HG03064 (cell line): ENCODE results near the gene RCSD1.
A peak's percentile ranks its signal among the peaks of the same experiment; 100 is the strongest.

Experiments used
- ATAC-seq: cut with Tn5 transposase; IDR thresholded peaks from one replicate; pipeline ENCODE4 v1.9.1; 2021; ENCODE audit warnings: low read depth; ENCODE audit not compliant: unreplicated experiment

Gene RCSD1

DNA sequence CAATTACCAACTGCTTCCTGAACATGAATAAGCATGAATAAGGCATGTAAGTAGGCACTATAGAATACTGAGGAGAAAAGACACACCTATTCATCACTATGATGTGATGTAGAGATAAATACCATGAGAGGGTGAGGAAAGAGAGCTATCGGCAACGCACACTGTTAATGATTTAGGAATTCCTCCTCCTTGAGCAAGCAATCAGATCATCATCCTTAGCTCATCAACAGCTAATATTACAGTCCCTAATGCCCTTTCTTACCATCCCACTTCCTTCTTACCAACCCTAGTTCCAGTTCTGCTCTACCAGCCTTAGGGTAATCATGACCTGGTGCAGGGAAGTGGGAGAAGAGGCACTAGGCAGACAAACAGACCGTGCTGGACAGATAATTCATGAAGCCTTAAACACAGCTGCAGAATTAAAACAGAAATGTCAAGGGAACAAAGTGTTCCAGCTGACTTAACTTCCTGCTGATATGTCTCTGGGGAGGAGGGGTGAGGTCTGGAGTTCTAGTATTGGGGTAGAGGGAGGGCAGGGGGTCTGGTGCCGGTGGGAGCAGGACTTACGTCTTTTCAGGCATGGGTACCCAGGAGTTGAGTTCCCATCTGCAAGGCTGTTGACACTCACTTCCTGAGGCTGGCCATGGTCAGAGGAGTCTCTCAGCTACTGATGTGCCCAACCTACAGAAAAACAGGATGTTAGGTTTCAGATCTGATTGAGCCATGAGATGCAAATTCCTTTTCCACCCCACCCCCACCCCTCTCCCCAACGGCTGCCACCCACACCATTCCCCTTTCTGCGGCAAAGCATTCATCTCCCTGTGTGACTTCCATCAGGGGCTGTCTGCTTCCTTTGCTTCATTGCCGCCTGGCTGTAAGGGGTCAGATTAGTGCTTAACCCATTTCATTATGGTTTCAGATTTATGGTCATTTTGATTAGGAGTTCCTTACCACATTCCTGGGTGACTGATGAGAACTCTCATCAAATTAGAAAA lies 12.6 kb upstream of the RCSD1 start:
- ATAC-seq: peak; percentile 60

DNA sequence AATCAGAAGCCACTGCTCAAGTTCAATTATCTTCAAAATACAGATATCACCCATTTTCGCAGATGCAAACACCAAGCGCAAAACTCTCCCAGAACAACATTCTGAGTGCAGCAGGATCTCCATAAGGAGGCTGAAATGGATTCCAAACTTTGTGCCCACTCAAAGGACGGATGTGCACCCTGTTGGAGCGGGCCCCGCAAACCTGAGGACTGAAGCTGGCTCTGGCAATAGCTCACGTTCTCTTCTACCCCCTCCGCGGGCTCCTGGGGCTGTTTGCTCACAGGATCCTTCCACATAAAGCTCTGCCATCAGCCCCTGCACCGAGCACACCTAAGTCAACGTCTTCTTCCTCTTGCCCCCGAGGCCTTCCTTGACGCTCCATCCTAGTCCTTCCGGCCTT lies 11.7 kb upstream of the RCSD1 start:
- no peak for ATAC-seq

DNA sequence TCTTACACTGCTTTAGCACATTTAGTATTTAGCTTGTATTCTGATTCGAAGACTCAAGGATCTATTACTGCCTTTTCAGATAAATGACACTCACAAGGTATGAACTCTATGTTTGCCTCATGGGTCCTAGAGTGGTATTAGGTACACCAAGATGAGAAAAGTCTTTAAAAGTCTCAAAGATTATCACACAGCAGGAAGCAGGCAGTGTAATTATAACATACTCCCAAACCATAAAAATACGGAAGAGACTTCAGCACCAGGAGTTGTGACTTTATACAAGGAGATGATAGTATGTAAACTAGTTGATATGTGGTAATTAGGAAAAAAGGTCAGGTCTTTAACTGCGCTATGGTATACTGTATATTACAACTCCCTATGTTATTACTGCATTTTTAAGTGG lies 11.2 kb upstream of the RCSD1 start:
- no peak for ATAC-seq

DNA sequence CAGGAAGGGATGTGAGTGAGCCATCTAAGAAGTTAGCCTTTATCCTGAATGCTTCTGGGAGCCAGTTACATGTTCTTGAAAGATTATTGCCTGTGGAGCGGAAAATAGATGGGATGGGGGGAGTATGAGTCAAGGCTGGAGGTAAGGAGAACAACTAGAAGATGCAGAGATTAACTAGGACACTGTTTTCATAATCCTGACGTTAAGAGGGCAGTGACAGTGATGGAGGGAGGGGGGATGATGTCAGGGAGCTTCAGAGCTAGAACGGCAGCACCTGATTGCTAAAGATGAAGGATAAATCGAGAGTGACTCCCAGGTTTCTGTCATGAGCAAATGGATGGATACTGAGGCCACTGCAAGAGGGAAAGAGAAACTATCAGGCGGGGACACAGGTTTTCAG lies 10.0 kb upstream of the RCSD1 start:
- ATAC-seq: no peak

DNA sequence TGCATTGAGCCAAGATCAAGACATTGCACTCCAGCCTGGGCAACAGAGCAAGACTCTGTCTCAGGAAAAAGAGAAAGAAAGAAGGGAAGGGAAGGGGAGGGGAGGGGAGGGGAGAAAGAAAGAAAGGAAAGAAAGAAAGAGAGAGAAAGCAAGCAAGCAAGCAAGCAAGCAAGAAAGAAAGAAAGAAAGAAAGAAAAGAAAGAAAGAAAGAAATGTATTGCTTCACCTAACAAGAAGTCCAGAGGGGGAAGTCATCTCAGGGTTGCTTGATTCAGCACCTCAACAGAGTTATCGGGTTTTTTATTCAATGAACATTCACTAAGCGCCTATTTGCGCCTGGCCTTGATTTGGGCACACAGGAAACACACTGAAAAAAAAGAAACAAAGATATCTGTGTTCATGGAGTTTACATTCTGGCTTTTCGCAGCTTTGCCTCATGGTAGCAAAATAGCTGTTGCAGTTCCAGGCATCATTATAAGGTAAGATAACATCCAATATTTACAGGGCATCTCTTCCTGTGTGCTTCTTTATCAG lies 8.2 kb upstream of the RCSD1 start:
- ATAC-seq: no peak

DNA sequence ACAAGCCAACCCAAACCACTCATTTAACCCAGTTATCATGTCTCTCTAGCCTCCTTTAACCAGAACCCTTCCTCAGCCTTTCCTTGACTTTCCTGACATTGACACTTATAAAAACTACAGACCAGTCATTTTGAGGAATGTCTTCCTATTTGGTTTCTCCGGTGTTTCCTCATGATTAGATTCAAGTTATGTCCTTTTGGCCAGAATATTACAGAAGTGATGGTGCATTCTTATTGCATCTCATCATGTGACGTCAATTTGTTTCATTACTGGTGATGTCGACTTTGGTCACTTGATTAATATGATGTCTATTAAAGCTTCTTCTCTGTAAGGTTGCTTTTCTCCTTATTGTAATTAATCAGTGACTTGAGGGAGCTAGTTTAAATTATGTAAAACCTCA lies 6.1 kb upstream of the RCSD1 start:
- ATAC-seq: no peak

DNA sequence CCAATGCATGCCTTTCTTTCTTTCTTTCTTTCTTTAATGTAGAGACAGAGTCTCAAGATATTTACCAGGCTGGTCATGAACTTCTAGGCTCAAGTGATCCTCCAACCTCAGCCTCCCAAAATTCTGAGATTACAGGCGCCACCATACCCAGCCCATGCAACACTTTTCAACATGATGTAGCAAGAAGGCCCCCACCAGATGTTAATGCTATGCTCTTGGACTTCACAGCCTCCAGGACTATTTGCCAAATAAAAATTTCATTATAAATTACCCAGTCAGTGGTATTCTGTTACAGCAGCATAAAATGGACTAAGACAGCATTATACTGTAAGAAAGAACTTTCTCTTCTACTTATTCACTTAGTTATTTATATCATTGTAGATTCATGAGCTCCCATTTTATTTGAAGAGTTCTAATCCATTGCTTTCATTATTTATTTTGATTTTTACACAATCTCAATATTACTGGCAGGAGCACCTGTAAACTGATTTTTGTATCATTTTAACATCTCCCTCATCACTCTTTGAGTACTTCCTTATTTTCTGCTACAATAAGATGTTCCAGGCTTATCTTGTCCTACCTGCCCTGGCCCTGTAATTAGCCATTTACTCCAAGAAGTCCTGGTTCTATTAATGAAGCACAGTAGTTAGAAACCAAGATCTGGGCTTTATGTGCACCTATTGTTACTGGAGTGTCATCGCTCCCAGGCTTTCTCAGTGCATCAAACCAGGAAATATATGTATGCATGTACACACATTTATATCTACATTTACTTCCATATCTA lies 4.8 kb upstream of the RCSD1 start:
- no peak for ATAC-seq

DNA sequence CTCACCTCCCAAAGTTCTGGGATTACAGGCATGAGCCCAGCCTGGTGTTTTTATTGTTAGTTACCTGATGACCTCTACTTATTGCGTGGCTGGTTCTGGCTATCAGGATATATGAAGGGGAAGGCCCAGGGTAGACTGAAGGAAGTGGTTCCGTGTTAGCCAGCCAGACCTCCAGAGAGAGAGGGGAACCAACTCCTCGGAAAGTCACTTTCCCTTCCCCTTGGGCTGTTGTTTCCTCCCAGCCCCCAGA lies 2.5 kb upstream of the RCSD1 start:
- ATAC-seq: peak; percentile 6

DNA sequence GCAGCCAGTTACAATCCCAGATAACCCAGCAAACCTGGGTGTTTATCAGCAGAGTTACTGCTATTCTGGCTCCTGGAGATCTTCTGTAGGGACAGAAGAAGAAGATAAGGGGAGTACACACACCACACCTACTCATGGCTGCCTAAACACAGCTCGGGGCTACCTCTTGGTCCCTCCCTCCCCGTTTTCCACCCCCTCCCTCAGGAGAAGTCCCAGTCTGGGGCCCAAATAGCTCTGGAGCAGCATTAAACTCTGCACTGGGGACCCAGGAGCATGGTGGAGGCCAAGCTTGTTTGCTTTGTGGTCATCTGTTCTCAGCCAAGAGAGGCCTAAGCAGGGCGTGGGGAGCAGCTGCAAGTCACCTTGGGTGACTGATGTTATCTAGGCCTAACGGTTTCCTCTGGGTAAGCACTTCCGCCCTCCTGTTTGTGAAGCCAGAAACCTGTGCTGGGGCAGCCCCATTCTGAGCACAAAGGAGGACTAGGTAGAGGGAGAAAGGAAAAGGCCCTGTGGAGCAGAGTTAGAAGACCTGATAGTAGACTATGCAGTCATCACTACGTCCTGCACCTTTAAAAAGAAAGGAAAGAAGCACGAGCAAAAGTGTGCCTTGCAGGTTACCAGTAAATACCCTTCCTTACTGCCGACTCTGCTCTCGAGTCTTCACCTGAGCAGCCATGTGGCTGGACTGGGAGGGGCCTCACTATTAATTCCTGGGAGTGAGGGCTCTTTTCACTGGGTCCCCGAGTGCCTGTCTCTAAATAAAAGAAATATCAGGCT lies 2.0 kb upstream of the RCSD1 start:
- peak; percentile 49 for ATAC-seq

DNA sequence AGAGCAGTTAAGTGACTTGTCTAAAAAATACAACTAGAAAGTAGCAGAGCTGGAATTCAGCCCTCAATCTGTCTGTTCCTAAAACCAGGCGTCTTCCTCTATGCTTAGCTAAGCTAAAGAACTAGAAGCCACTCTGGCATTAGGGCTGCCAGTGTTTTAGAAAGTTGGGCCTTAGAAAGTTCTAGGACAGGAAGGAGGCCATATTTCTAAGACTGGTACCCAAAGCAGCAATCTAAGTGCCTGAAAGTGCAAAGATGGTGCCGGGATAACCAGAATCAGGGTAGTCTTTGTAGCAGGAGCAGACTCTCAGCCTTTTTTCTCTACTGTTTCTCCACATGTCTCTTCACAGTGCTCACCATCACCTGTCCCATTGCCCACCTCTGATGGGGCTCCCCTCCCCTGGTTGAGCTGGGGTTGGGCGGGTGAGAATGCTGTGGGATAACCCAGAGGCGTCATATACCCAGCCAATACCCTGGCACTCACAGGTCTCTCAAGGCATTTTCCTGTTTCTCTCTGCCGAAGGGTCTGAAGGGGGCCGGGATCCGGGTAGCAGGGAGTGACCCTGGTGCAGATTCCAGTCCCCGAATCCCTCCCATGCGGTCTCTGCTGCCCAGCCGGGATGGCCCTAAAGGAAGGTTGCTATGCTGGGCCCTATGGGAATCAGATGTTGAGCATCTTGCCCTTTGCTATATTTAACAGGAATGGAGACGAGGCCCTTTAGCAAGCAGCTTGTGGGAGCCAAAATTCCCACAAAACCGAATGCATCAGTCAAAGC lies 1.1 kb upstream of the RCSD1 start:
- ATAC-seq: no peak

DNA sequence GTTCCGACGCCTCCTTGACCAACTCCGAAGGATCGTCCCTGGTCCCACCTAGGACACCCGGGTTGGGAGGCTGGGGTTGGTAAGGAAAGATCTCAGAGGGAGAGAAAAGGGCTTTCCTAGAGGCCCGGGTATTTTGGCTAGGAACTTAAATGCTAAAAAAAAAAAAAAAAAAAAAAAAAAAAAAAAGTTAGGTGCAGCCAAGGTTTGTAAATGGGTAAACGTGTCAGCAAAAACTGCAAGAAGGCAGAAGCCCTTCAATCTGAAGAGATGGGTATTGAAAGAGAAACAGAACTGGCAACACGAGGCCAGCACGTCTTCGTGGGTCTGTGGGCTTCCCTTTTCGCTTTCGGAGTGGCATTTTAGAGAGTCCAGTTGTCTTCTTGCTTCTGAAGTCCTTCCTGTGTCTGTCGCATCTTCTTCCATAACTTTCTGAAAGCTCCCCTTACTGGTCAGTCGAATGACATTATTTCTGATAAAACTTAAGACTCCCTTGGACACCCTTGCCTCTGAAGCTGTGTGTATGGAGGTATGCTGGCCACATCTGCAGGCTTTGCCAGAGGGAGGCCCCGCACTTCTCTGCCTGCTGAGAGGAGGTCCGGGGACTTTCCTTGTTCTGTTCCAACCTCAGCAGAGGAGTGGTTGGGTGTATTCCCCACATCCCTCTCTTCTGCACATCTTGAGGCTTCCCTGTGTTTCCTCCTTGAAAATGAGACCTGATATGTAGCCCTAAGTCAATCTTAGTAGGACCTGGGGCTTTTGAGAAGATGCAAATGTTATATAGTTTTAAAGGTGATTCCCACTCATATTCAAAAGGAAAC lies 745 bp downstream of the RCSD1 start:
- ATAC-seq: no peak

DNA sequence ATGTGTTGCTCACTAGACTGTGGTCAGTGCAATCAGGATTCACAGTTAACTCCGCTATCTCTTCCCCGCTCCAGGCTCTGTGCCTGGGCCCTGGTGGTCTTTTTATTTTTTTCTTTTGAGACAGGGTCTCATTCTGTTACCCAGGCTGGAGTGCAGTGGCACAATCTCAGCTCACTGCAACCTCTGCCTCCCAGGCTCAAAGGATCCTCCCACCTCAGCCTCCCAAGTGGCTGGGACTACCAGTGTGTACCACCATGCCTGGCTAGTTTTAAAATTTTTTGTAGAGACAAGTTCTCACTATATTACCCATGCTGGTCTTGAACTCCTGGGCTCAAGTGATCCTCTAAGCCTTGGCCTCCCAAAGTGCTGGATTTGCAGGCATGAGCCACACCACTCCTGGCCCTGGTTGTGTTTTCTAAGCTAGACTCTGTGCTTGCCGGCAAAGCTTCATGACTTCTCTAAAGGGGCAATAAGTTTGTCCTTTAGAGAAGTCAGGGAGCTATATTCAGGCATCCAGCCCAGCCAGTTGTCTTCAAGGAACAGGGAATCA lies 1.4 kb downstream of the RCSD1 start:
- ATAC-seq: no peak

DNA sequence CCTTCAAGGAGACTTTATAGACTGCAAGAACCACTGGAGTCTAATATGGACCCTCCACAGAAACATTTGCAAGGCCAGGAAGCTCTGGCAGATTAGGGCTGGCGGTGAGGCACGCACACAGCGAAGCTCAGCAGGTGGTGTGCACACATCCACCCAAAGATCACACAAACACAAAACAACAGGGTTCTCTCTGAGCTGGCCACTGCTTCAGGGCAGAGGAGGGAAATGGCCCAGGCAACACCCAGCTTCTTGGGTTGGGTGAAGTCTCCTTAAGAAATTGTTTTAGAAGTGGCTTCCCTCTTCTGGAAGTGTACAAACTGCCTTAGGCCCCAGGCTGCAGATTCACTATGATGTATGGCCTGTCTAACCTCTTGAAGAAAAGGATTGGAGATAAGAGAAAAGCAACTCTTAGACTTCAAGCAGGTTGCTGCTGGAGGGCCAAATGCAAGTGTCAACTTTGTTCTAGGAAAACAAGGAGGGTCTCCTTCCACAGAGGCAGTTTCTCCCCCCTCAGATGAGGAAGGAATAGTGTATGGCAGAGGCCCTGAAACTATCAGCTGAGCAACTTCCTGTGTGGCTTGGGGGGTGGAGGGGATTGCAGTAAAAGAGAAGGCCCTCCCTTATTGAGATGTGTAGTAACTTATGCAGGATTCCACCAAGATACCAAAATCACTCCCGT lies 2.0 kb downstream of the RCSD1 start:
- ATAC-seq: no peak

DNA sequence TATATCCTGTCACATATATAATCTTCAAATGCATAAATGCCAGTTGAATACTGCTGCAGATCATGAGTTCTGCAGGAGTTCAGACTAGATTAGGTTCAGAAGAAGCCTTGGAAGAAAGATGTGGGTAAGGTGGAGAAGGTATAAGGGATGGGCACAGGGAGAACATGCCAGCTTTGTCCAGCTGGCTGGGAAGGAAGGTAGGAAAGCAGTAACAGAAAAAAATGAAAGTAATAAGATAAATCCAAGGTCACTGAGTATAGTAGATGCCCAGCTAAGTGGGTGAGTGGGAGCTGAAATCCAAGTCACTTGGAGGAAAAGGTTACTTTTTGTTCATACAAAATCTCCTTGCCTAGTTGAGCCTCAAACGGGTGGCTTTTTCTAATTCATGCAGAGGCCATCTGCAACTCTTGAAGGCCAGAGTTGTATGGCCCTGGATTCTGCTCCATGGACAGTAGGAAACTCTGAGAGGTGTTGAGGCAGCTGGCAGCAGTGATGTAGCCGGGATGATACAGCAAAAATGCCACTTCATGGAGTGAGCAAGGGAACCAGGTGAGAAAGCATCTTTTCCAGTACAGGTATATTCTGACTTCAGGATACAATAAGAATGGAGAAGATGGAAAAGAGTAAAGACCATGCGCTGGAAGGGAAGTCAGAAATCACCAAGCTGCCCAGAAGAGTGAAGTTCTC lies 3.4 kb downstream of the RCSD1 start:
- no peak for ATAC-seq

DNA sequence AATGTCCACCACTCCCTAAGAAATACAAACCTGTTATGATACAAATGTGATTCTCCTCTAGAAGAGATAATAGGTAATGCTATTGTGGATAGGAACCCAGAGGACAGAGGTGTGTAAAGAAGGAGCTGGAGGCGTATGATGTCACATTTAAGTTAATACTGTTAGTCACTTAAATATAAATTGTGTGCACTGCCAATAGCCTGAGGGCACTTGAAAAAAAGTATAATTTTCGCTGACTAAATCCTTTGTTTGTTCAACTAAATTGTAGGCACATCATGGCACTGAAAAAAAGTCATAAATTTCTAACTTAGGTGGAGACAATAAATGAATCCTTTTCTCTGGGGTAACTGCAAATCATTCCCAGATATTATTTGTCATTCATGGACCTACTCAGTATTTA lies 4.4 kb downstream of the RCSD1 start:
- ATAC-seq: no peak

DNA sequence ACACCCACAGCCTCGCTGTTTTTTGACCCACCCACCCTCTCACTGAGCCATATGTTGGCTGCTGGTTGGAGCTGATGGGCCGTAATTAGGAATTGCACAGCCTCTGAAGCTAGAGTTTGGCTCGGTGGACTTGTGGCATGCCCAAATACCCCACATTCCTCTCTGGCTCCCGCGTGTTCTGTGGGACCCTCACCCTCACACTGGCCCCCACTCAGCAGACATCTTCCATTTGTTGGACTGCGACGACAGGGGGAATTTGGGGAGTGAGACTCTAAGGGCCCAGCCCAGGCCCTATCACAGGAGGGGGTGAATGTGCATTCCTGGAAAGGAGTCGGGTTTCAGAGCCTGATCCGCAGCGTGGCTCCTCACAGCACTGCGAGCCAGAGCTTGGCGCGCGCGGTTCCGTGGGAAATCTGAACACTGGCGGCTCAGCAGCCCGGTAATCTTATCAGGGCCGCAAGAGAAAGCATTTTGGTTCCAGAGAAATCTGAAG lies 5.2 kb downstream of the RCSD1 start:
- ATAC-seq: no peak

DNA sequence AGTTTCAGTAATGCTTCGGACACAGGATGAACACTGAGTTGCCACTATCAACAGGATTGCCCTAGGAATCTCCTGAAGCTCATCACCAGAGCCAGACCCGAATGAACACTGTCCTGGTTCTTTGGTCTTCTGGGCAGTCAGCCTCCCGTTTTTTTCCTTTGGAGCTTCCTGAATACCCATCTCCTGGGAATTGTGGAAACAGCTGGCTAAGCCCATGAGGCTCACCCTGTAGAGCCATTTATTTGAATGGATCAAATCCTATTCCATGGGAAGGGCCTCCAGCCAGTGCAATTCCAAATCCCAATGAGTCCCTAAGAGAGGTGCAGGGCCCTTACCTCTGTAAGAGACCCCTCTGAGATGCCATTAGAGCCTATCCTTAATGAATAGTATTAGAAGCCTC lies 5.9 kb downstream of the RCSD1 start:
- ATAC-seq: no peak

DNA sequence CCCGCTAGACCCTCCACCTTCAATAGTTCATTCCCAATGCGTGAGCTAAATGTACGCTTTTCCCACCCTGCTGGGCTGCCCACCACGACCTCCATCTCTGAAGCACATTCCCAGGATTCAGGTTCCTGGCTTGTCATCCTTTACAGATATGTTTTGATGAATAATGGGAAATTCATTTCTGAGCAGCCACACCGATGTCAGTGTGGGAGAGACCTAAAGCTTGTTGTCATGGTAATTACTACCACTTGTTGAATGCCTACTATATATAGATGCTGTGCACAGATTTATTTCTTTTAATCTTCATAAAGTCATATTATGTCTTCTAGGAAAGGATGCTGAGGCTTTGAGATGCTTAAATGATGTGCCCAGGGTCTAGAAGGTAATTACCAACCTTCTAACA lies 8.0 kb downstream of the RCSD1 start:
- ATAC-seq: no peak
